Endodermal cell (in vitro differentiated cells): ENCODE results near the gene ORC1. TPM values are rescaled to one million over a fixed set of nuclear protein-coding genes. Genes with fewer than 3 reads are reported as not detected.
A peak's percentile ranks its signal among the peaks of the same experiment; 100 is the strongest.

Experiments used
- DNase-seq: peaks from one replicate; pipeline ENCODE4 v3.0.0-alpha.2; 2017
- H3K27ac ChIP-seq: 2 replicates; pipeline ENCODE4 v1.5.1; 2013; ENCODE audit warnings: mild to moderate bottlenecking, low read depth, low read length, moderate library complexity
- H3K27me3 ChIP-seq: 2 replicates; pipeline ENCODE4 v1.6.1; 2013; ENCODE audit warnings: mild to moderate bottlenecking, low read length, moderate library complexity; ENCODE audit not compliant: insufficient read depth, control insufficient read depth, poor library complexity, severe bottlenecking
- H3K36me3 ChIP-seq: 2 replicates; pipeline ENCODE4 v1.7.0; 2013; ENCODE audit warnings: mild to moderate bottlenecking, low read length, moderate library complexity; ENCODE audit not compliant: control insufficient read depth, insufficient read depth
- H3K4me1 ChIP-seq: one replicate; pipeline ENCODE4 v1.7.0; 2013; ENCODE audit warnings: low read length; ENCODE audit not compliant: control insufficient read depth, insufficient read depth
- H3K4me3 ChIP-seq: 2 replicates; pipeline ENCODE4 v1.5.1; 2013; ENCODE audit warnings: mild to moderate bottlenecking, low read length, moderate library complexity
- H3K9ac ChIP-seq: 2 replicates; pipeline ENCODE4 v1.6.1; 2013; ENCODE audit warnings: mild to moderate bottlenecking, low read length, moderate library complexity; ENCODE audit not compliant: poor library complexity, severe bottlenecking; ENCODE audit errors: extremely low read depth
- H3K9me3 ChIP-seq: 2 replicates; pipeline ENCODE4 v1.6.1; 2013; ENCODE audit warnings: mild to moderate bottlenecking, low read length, moderate library complexity; ENCODE audit not compliant: control insufficient read depth
- H3K27ac Mint-ChIP-seq: 2 replicates; pipeline ENCODE4 v1.8.0; 2020; ENCODE audit warnings: mixed read lengths
- H3K27me3 Mint-ChIP-seq: 2 replicates; pipeline ENCODE4 v1.8.0; 2021; ENCODE audit warnings: mild to moderate bottlenecking, mixed read lengths; ENCODE audit not compliant: insufficient read depth
- H3K36me3 Mint-ChIP-seq: 2 replicates; pipeline ENCODE4 v1.8.0; 2020; ENCODE audit warnings: low read depth, mixed read lengths
- H3K4me1 Mint-ChIP-seq: 2 replicates; pipeline ENCODE4 v1.8.0; 2020; ENCODE audit warnings: mixed read lengths
- H3K4me3 Mint-ChIP-seq: 2 replicates; pipeline ENCODE4 v1.8.0; 2020; ENCODE audit warnings: mild to moderate bottlenecking, moderate library complexity, mixed read lengths
- H3K9me3 Mint-ChIP-seq: 2 replicates; pipeline ENCODE4 v1.8.0; 2020; ENCODE audit warnings: mild to moderate bottlenecking, mixed read lengths
- WGBS, 2 experiments: methylation state at CpG; one replicate each; pipeline versions ENCODE4 v1.1.5 to v1.1.7; 2013; ENCODE audit warnings: missing lambda C conversion rate in 2 of 2, mixed read lengths in 1 of 2; ENCODE audit not compliant: insufficient coverage in 1 of 2, insufficient read length in 1 of 2; 5-methylcytosine and 5-hydroxymethylcytosine counted together
- total RNA-seq, 2 donors: library from RNA; stranded (reverse); fragmentation: NEBNext Ultra II Directional in 1 of 2; extraction: Animal tissue kit (Norgen Biotek cat#: 25700) in 1 of 2; gene quantifications; 2 replicates in 1 of 2; 3 replicates in 1 of 2; pipeline ENCODE4 v1.2.1, GENCODE V29; 2021
- TF ChIP-seq, protein P1 (sequence below): fragments of 200-600 bp; sonication (generic); conservative IDR thresholded peaks from 2 replicates; pipeline ENCODE4 v1.5.0; 2021; ENCODE audit warnings: antibody characterized with exemption, mild to moderate bottlenecking

ORC1 gene
- total RNA-seq, 2 donors from 2014 or later: 23.0 to 25.5 TPM

- Histone ChIP-seq H3K27me3 (no peaks in the 10 kb centered on the region), H3K4me3 (peak overlapping the region; percentile 97), H3K27ac (peak overlapping the region; percentile 93), H3K9me3 (no peaks in the 10 kb centered on the region), H3K36me3 (peaks cover 43% of the 10 kb centered on the region), H3K9ac (peak overlapping the region; percentile 97), H3K4me1 (no peaks in the 10 kb centered on the region)
- peak; percentile 84 for DNase-seq
- H3K27ac Mint-ChIP-seq: peak overlapping the region; percentile 99
- TF ChIP-seq, protein P1, sequence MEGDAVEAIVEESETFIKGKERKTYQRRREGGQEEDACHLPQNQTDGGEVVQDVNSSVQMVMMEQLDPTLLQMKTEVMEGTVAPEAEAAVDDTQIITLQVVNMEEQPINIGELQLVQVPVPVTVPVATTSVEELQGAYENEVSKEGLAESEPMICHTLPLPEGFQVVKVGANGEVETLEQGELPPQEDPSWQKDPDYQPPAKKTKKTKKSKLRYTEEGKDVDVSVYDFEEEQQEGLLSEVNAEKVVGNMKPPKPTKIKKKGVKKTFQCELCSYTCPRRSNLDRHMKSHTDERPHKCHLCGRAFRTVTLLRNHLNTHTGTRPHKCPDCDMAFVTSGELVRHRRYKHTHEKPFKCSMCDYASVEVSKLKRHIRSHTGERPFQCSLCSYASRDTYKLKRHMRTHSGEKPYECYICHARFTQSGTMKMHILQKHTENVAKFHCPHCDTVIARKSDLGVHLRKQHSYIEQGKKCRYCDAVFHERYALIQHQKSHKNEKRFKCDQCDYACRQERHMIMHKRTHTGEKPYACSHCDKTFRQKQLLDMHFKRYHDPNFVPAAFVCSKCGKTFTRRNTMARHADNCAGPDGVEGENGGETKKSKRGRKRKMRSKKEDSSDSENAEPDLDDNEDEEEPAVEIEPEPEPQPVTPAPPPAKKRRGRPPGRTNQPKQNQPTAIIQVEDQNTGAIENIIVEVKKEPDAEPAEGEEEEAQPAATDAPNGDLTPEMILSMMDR: no peak
- peak overlapping the region; percentile 96 for H3K4me3 Mint-ChIP-seq
- H3K9me3 Mint-ChIP-seq: no peaks in the 10 kb centered on the region
- H3K4me1 Mint-ChIP-seq: peaks cover 16% of the 10 kb centered on the region
- no peaks in the 10 kb centered on the region for H3K27me3 Mint-ChIP-seq
- H3K36me3 Mint-ChIP-seq: peaks cover 49% of the 10 kb centered on the region
- WGBS, 2 experiments: 0 to 6% methylated on average over 7 to 16 of the region's 16 CpGs
Measured at GRCh38 chr1:52403566-52404115, 582 bp downstream of the ORC1 start.

DNA sequence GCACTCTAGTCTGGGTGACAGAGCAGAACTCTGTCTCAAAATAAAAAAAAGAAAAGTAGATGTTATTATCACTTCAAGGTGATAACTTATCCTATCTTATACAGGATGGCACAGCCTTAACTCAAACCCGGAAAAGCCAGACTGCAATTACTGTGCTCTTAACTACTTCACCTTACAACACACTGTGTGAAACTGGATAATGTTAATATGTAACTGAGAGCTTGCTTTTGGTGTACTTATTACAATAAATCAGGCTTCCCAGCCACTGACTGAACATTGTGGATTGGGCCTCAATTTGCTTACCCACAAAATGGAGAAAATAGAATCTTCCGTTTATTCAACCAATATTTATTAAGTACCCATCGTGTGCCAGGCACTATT lies 1.4 kb downstream of the ORC1 start:
- H3K4me3 ChIP-seq: peak overlapping the region; percentile 97
- WGBS, 2 experiments: 70% methylated on average over 3 of the region's 3 CpGs; no CpG with 5 or more reads in 1 of the 2 experiments
- DNase-seq: no peak
- no peaks in the 10 kb centered on the region for H3K4me1 ChIP-seq
- TF ChIP-seq, protein P1: no peak
- H3K27ac ChIP-seq: no peak overlapping the region
- peaks cover 43% of the 10 kb centered on the region for H3K36me3 Mint-ChIP-seq
- H3K27me3 ChIP-seq: no peaks in the 10 kb centered on the region
- no peak overlapping the region for H3K27ac Mint-ChIP-seq
- H3K36me3 ChIP-seq: peaks cover 37% of the 10 kb centered on the region
- H3K9me3 ChIP-seq: no peaks in the 10 kb centered on the region
- H3K27me3 Mint-ChIP-seq: no peaks in the 10 kb centered on the region
- peaks cover 16% of the 10 kb centered on the region for H3K4me1 Mint-ChIP-seq
- peak overlapping the region; percentile 96 for H3K4me3 Mint-ChIP-seq
- H3K9me3 Mint-ChIP-seq: no peaks in the 10 kb centered on the region
- peak overlapping the region; percentile 97 for H3K9ac ChIP-seq

DNA sequence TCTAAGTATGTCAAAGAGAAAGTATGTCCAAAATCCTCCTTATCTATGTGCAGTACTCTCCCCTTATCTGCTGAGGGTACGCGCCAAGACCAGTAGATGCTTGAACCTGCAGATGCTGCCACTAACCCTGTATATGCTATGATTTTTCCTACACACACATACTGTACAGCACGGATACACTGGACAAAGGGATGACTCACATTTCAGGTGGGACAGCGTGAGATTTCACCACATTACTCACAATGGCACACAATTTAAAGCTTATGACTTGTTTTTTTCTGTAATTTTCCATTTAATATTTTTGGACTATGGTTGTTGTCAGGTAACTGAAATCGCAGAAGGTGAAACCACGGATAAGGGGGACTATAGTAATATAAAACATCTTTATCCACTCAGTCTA lies 4.1 kb downstream of the ORC1 start:
- no peak for DNase-seq
- H3K36me3 Mint-ChIP-seq: peaks cover 45% of the 10 kb centered on the region
- no peak overlapping the region for H3K4me3 Mint-ChIP-seq

More for the DNA sequence above, 4.1 kb downstream of the ORC1 start:
- no peak overlapping the region for H3K9ac ChIP-seq
- H3K27ac ChIP-seq: no peak overlapping the region
- H3K36me3 ChIP-seq: peaks cover 48% of the 10 kb centered on the region
- no peaks in the 10 kb centered on the region for H3K27me3 ChIP-seq
- no peaks in the 10 kb centered on the region for H3K9me3 ChIP-seq
- no peak overlapping the region for H3K4me3 ChIP-seq
- H3K4me1 ChIP-seq: no peaks in the 10 kb centered on the region
- TF ChIP-seq, protein P1: no peak
- H3K27ac Mint-ChIP-seq: no peak overlapping the region
- no peaks in the 10 kb centered on the region for H3K27me3 Mint-ChIP-seq
- 97 to 100% methylated on average over 3 to 5 of the region's 6 CpGs for WGBS, 2 experiments
- peaks cover 14% of the 10 kb centered on the region for H3K4me1 Mint-ChIP-seq
- no peaks in the 10 kb centered on the region for H3K9me3 Mint-ChIP-seq
